HG03439 (cell line): ENCODE data around the gene ALG12.

Experiments
- ATAC-seq: cut with Tn5 transposase; IDR thresholded peaks from one replicate; pipeline ENCODE4 v1.9.1; 2021; ENCODE audit warnings: mild to moderate bottlenecking, moderate library complexity; ENCODE audit not compliant: unreplicated experiment

The ALG12 gene

DNA sequence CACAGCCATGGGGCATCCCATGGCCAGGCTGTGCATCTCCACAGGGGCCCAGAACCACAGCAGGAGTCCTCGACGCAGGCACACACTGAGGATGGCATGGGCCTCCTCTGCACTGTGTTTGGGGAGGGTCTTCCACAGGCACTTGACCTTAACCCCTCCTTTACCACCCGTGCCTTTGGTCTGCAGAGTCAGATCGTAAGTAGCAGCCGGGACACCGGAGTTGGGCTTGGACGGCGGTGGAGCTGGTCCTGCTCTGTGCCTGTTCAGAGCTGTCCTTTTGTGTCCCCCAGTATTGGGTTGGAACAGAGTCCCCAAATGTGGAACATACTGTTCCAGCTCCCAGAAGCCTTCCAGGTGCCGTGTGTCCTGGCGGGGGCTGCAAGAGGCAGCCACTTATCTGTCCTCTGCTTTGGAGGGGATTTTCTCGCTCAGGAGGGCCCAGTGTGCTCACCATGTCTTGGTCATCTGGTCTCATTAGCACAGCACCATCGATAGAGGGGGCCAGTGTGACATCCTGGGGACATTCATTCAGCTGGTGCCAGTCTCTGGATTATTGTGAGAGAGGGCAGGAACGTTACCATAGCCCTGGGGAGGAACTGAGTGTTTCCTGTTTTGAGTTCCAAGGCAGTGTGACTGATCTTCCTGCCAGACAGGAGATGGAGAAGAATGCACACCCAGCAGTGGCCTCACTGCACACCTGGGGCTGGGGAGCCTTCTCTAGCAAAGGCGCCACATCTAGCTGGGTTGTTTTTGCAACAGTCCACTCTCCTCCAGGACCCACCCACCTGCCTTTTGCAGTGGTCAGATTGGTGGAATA is 12.6 kb upstream of the ALG12 start:
- ATAC-seq, result no peak

DNA sequence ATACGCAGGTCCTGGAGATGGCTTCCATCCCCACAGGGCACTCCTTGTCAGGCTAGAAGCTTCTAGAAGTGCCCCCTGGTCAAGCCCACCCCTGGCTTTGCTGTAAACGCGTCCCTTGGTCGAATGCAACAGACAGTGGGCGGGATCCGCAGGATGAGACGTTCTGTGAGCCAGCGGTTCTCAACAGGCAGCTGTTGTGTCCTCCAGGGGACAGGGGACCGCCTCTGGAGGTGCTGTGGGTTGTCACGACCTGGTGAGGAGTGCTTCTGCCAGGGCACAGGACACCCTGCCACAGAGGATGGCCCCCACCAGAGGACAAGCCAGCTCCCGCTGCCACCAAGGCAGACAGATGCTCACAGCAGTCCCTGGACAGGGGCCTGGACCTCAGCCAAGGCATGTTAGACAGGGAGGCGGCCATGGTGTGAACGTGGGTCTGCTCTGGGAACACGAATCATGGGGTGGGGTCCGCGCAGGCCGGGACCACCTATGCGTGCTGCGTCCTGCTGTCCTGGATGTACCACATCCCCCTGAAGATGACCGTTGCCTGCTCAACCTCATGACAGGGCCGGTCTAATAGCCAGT is 11.8 kb upstream of the ALG12 start:
- ATAC-seq, result no peak

DNA sequence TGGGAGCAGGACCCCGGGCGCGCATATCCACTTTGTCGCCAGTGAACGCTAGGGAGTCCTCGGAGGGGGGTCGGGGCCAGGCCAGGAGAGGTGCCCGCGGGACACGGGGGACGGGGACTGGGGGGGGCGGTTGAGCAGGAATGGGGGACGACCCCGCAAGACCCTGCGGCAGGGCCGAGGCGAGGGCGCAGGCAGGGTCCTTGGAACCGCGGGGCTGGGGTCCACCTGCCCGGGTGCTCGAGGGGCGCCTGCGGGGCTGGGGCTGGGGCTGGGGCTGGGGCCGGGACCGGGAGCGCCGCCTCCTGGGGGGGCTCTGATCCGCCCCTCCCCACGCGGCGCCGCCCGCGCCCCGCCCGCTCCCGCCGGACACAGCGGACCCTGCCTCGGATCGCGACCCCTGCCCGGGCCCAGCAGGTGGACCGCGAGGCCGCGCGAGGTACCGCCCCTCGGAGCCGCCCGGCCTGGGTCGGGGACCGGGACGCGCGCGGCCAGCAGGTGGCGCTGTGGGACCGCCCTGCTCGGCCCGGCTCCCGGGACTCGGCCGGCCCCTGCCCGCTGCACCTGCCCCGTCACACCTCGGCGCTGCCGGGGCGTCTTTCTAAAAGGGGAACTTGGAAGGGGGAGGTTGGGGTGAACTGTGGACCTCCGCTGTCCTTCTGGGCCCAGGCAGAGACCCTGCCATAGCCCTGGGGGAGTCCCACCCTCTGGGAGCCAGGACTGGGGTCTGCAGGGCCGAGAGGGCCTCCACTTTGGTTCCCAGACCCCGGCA is 11.2 kb upstream of the ALG12 start:
- ATAC-seq, result no peak

DNA sequence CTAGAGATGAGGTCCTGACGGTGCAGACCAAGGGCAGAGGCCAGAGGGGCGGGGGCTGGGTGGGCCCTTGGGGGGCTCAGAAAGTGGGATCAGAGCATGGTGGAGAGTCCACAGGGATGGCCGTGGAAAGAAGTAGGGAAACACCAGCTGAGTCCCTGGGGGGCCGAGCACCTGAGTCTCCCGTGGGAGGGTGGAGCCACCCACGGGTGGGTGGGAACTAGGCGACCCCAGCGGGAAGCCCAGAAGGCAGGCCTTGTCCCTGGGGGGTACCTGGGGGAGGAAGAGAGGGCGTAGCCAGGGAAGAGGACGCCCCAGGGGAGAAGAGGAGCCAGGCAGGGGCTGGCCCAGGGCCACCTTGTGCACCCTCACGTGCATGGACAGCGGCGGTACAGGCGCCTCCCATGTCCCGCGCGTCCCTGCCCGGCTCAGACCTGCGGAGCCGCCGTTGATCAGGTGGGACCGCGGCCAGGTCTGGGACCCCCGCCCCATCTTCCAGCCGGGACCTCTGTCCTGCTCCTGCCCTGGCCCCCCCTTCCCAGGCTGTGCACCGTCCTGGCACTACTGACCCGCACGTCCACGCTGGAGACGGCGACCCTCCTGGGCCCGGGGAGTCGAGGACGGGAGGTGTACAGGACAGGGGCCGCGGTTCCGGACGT is 10.4 kb upstream of the ALG12 start:
- no peak for ATAC-seq

DNA sequence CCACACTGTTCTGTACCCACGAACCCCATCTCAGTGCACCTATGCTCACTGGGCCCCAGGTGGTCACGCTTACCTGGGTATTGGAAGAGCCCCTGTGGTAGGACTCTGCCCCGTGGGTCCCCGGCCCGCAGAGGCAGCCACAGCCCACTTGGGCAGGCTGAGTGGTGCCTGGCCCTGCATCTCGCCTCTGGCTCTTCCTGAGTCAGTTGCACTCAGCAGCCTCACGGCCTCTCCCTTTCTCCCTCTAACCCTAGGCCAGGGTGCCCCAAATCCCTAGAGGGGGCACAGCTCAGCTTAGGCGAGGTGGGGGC is 9.9 kb upstream of the ALG12 start:
- no peak for ATAC-seq

DNA sequence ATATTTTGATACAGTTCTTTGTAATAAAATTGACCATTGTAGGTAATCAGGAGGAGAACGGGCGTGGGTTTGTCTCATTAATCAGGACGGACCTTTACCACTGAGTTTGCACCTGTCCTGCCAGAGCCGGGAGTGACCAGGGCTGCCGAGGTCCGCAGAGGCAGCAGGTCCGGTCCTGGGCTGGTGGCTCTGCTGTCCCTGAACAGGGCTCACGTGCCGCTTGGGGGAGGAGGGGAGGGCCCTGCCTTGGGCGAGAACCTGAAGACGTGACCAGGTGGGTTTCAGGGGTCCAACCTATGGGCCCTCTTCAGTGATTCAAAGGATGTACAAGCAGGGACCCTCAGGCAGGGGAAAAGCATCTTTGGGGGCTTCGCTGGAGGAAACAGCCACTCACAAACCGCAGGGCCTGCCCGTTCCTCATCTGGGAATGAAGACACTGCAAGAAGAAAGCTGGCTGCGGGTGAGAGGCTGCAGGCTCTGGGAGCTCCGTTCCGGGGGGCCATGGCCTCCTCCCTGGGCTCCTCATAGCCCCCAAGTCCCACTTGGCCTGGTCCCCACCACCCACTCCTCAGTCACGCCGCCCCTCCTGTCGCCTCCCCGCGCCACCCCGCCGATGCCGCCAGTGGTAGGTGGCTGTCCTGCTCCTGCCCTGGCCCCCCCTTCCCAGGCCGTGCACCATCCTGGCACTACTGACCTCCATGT is 9.4 kb upstream of the ALG12 start:
- ATAC-seq, result no peak

DNA sequence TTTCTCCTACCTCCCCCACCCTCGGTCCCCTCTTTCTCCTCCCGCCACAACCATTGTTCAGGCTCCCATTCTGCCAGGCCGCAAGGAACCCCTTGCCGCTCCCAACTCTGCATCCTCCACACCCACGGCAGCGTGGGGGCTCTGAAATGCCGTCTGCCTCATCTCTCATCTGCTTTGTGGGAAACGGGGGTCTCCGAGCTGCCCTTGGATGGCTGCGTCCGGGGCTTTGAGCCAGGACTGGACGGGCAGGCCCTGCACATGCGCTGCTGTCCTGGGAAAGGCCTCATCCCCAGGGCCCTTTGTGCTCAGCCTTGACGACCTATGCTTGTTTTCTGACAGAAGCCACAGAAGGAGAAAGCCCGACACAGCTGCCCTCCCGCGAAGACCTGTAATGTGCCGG is 8.7 kb upstream of the ALG12 start:
- ATAC-seq, result no peak

DNA sequence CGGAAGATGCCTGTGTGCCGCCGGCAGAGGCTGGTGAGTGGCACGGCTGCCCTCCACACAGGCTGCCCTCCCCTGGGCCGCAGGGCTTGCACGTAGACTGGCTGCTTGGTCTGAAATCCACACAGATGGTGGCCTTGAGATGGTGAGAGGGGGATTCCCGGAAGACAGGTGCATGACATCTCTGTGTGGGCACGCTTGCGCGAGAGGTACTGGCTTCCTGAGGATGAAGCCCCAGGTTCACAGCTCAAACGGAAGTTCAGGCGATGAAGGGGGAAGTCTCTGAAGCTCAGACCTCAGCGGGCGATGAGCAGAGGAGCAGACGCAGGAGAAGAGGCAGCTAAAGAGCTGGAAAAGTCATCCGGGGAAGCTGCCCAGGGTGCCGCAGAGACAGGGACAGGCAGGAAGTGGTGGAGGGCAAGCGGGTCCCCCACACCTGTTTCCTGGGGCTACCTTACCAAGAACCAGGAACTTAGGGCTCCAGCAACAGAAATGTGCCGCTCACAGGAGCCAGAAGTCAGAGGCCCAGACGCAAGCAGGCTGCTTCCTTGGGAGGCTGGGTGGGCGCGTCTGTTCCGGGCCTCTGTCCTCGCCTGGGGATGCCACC is 7.4 kb upstream of the ALG12 start:
- ATAC-seq, result no peak

DNA sequence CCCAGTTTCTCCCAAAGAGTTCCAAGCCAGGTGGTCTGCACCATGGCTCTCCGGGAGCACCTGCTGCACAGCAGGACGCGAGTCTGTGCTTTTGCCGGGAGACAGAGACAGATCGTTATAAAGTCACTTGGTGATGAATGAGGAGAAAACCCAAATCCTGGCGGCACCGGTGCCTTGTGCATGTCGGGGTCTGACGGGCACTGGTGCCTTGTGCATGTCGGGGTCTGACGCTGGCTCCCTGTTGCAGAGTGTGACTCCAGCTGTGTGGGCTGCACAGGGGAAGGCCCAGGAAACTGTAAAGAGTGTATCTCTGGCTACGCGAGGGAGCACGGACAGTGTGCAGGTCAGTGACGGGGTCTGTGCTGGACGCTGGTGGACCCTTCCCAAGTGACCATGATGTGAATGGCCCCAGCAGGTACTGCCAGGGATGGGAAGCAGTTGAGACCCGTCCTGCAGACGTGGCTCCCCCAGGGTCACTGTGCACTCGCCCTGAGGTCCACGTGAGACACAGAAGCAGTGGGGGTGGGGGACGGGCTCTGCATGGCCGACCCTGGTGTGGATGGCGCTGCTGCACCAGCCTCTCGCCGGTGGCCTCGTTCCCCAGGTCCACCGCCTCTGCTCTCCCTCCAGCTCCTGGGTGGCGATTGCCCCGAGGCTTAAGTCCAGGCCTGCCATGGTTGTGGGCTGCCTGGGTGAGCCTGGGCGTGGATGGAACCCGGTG is 6.0 kb upstream of the ALG12 start:
- no peak for ATAC-seq

DNA sequence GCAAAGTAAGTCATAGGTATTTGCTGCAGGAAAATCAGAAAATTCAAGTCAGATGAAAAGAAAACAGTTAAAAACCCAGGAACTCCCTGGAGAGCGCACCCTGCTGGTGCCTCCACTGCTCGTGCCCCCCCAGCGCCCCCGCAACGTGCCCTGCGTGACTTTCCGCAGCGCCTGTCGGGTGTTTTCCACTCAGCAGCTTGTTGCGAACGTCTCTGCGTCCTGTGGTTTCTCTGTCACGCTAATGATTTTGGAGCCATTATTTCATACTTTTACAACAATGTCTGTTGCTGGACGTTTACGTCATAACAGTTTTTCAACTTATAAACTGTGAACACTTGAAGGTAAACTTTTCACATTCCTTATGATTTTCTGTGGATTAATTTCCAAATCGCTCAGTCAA is 5.2 kb upstream of the ALG12 start:
- no peak for ATAC-seq

DNA sequence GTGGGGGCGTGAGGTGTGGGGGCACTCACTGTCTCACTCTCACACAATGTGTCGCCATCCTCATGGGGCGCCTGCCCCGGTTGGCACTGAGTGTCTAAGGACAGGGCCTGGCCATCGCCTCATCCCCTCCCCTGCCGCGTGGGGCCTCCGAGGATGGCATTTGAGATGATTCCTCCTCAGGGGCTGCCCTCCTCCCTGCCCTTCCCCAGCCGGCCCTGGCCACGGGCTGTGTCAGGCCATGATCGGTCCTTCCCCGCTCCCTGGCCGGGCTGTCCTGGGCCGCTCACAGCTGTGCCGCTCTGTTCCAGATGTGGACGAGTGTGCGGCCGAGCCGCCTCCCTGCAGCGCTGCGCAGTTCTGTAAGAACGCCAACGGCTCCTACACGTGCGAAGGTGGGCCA is 4.7 kb upstream of the ALG12 start:
- no peak for ATAC-seq

DNA sequence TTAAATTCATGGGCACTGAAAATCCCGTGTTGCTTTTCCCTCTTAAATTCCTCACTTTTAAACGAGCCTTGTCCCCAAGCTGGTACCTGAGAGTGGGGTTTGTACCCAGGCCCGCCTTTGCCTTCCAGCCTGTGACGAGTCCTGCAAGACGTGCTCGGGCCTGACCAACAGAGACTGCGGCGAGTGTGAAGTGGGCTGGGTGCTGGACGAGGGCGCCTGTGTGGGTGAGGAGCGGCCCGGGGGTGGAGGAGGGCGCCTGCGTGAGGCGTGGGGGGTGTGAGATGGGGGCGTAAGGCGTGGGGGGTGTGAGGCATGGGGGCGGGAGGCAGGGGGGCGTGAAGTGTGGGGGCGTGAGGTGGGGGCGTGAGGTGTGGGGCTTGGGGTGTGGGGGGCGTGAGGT is 4.2 kb upstream of the ALG12 start:
- no peak for ATAC-seq

DNA sequence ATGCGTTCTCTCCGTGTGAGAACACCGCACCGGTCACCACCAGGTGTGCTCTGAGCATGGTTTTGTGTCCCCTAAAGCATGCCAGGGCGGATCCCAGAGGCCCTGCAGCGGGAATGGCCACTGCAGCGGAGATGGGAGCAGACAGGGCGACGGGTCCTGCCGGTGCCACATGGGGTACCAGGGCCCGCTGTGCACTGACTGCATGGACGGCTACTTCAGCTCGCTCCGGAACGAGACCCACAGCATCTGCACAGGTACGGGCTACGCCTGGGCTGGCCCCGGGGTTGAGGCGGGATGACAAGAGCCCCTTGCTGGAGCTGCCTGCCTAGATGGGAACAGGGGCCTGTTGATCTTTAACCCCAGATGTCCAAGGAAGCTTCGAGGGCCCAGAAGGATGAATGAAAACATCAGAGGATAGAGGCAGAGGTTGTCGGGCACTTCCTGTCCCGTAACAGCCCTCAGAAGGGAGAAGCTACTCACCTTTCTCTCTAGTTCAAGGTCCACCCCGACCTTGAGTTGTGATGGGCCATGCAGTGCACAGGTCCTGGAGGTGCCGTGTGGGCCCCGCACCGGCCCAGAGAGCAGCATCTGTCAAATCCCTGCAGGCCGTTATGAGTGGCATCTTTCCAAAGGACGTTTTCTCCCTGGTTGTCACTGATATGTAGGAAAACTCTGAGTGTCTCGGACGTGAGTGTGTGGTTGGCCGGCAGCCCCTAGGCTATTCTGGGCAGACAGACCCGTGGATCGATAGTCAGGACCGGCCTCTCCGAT is 3.5 kb upstream of the ALG12 start:
- ATAC-seq, result no peak

DNA sequence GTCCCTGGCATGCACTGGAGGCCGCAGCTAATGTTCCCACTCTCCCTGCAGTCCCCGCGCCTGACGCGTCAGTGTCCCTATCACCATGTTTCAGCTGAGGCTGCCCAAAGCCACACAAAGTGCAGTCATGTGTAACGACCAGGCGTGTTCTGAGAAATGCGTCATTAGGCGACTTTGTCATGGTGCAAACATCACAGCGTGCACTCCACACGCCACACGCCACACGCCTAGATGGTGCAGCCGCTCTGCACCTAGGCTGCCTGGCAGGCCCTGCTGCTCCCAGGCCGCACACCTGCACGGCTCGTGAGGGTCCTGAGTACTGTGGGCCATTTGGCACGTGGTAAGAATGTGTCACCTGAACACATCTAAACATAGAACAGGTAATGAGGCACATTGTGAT is 2.6 kb upstream of the ALG12 start:
- ATAC-seq, result no peak

DNA sequence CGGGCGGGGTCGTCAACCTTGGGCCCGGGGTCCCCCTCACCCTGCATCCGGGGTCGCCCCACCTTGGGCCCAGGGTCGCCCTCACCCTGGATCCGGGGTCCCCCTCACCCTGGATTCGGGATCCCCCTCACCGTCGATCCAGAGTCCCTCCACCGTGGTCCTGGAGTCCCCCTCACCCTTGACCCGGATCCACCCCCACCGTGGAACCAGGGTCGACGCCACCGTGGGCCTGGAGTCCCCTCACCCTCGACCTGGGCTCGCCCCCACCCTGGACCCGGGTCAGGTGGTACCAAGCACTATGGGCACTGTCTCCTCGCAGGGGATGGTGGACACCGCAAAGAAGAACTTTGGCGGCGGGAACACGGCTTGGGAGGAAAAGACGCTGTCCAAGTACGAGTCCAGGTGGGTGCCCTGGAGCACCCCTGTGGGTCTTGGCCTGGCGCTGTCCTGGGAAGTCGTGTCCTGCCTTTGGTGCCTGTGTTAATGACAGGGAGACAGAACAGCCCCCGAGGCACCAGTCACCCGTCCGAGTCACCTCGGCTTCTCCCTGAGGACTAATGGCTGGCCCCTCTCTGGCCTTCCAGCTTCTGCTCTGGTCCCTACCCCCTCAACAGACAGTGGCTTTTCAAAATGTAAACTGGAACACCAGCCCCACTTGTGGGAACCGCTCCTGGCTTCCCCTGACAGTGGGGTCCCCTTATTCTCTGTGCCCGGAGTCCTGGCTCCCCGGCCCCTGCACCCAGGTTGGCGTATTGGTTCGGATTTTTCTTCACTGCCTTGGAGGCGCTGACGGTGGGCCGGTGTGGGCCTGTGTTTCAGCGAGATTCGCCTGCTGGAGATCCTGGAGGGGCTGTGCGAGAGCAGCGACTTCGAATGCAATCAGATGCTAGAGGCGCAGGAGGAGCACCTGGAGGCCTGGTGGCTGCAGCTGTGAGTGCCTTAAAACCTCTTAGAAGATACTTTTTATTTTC is 958 bp upstream of the ALG12 start:
- no peak for ATAC-seq

DNA sequence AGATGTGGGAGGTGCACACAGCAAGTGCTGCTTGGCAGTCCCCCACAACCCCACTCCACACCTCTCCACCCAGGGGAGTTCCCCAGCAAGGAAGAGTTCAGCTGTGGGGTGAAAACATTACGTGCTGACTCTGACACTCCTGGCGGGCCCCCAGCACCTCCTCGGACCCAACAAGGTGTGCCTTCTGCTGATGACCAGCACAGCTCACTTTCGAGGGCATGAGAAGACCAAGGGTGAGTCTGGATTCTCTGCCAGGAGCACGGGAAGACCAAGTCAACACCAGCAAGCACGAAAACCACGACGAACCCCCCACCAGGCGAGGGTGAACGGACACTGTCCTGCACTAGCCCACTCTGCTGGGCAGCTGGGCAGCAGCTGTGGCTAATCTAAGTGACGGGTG is 1.4 kb downstream of the ALG12 start:
- no peak for ATAC-seq

DNA sequence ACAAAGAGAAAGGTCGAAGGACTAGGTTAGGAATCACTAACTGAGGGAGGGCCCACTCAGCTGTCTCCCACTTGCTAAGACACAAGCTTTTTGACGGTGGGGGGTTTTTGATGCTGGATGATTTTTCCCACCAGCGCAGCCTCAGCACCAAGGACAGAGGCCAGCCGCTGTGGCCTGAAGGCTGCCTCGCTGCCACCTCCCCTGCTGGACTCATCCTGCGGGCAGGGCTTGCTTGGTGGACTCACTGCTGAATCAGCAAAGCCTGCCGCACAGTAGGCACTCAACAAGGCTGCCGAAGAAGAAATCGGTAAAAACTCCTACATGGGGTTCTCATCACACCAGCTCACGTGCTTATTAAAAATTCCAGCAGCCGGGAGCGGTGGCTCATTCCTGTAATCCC is 2.6 kb downstream of the ALG12 start:
- ATAC-seq, result no peak

DNA sequence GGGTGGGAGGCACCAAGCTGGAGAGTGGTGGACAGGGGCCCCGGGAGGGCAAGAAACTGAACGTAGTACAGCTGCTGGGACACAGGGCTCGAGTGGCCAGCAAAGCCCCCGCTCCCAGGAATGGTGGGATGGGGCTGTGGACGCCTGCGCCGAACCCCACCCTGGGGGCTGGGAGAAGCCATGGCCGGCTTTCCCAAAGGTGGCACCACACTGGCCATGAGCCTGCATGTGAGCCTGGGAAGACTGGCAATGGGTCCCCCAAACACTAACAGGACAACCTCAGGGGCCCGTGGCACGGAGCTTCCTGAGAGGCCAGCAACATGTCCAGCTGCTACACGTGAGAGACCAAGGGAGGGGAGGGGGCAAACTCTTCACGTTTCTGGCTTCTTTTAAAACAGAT is 4.0 kb downstream of the ALG12 start:
- no peak for ATAC-seq
